GM23338 (cell line): ENCODE results near the gene TEPSIN. TPM values are rescaled to one million over a fixed set of nuclear protein-coding genes. Genes with fewer than 3 reads are reported as not detected.

ENCODE experiments used
- ATAC-seq: fragments of 200-7000 bp; cut with Tn5 transposase; 3 replicates; pipeline ENCODE4 v1.9.1; 2020
- DNase-seq: peaks from one replicate; pipeline ENCODE4 v3.0.0-alpha.2; 2015; ENCODE audit warnings: low spot score
- H2AFZ ChIP-seq: fragments of 200-600 bp; sonication (generic); 2 replicates; pipeline ENCODE4 v1.8.0; 2016; ENCODE audit warnings: antibody characterized with exemption, mild to moderate bottlenecking, moderate library complexity
- H3F3A ChIP-seq: fragments of 200-600 bp; sonication (generic); replicated peaks from 2 replicates; pipeline ENCODE4 v1.8.0; 2017; ENCODE audit warnings: antibody characterized with exemption, mixed run types, low read depth
- H3K27ac ChIP-seq: fragments of 200-600 bp; sonication (generic); 2 replicates; pipeline ENCODE4 v1.6.1; 2016; ENCODE audit warnings: low read depth
- H3K27me3 ChIP-seq: fragments of 200-600 bp; sonication (generic); 2 replicates; pipeline ENCODE4 v1.8.0; 2016; ENCODE audit warnings: mild to moderate bottlenecking, mixed run types, moderate library complexity; ENCODE audit not compliant: insufficient read depth
- H3K36me3 ChIP-seq: fragments of 200-600 bp; sonication (generic); 2 replicates; pipeline ENCODE4 v1.8.0; 2016; ENCODE audit warnings: mild to moderate bottlenecking; ENCODE audit not compliant: insufficient read depth
- H3K4me1 ChIP-seq: fragments of 200-600 bp; sonication (generic); 2 replicates; pipeline ENCODE4 v1.8.0; 2016; ENCODE audit warnings: mild to moderate bottlenecking, moderate library complexity; ENCODE audit not compliant: insufficient read depth
- H3K4me2 ChIP-seq: fragments of 200-600 bp; sonication (generic); 2 replicates; pipeline ENCODE4 v1.7.1; 2017; ENCODE audit warnings: mixed run types
- H3K4me3 ChIP-seq: fragments of 200-600 bp; sonication (generic); 2 replicates; pipeline ENCODE4 v1.6.1; 2016; ENCODE audit warnings: mixed run types
- H3K79me2 ChIP-seq: fragments of 200-600 bp; sonication (generic); replicated peaks from 2 replicates; pipeline ENCODE4 v1.8.0; 2017; ENCODE audit warnings: mild to moderate bottlenecking; ENCODE audit not compliant: insufficient read depth
- H3K9me2 ChIP-seq: fragments of 200-600 bp; sonication (generic); 2 replicates; pipeline ENCODE4 v1.8.0; 2017; ENCODE audit not compliant: insufficient read depth
- H4K20me1 ChIP-seq: fragments of 200-600 bp; sonication (generic); replicated peaks from 2 replicates; pipeline ENCODE4 v1.8.0; 2017; ENCODE audit warnings: mild to moderate bottlenecking; ENCODE audit not compliant: insufficient read depth
- H3K27ac Mint-ChIP-seq: 2 replicates; pipeline ENCODE4 v1.8.0; 2020; ENCODE audit warnings: inconsistent platforms, mild to moderate bottlenecking, moderate library complexity, mixed read lengths
- H3K27me3 Mint-ChIP-seq: 3 replicates; pipeline ENCODE4 v1.8.0; 2022; ENCODE audit warnings: low read depth, mild to moderate bottlenecking, moderate library complexity, mixed read lengths, inconsistent platforms; ENCODE audit not compliant: insufficient read depth, poor library complexity
- H3K36me3 Mint-ChIP-seq: 3 replicates; pipeline ENCODE4 v1.8.0; 2021; ENCODE audit warnings: low read depth, mild to moderate bottlenecking, inconsistent platforms, moderate library complexity, mixed read lengths
- H3K4me1 Mint-ChIP-seq: 3 replicates; pipeline ENCODE4 v1.8.0; 2020; ENCODE audit warnings: mild to moderate bottlenecking, inconsistent platforms, mixed read lengths
- H3K4me3 Mint-ChIP-seq: 3 replicates; pipeline ENCODE4 v1.8.0; 2021; ENCODE audit warnings: moderate library complexity, mild to moderate bottlenecking, inconsistent platforms, mixed read lengths
- H3K9me3 Mint-ChIP-seq: 3 replicates; pipeline ENCODE4 v1.8.0; 2020; ENCODE audit warnings: moderate library complexity, mild to moderate bottlenecking, inconsistent platforms, mixed read lengths
- CREB1 ChIP-seq: fragments of 250-450 bp; sonication (Bioruptor Pico); IDR thresholded peaks from 2 replicates; pipeline ENCODE4 v1.5.0; 2020; ENCODE audit warnings: low read depth, mild to moderate bottlenecking, moderate library complexity
- CTCF ChIP-seq, 2 experiments: fragments of 200-600 bp in 1 of 2; sonication (generic) in 1 of 2; conservative IDR thresholded peaks; 2 replicates each; pipeline versions ENCODE4 v1.5.1 to v1.6.1; 2016 to 2017; ENCODE audit warnings: antibody characterized with exemption in 2 of 2, low read depth in 2 of 2, mild to moderate bottlenecking in 2 of 2, moderate library complexity in 1 of 2
- ETS1 ChIP-seq: IDR thresholded peaks from 2 replicates; pipeline ENCODE4 v1.6.1; 2016; ENCODE audit warnings: antibody characterized with exemption
- EZH2phosphoT487 ChIP-seq: fragments of 200-600 bp; sonication (generic); IDR thresholded peaks from one replicate; pipeline ENCODE4 v1.8.1; 2018; ENCODE audit warnings: antibody characterized with exemption; ENCODE audit not compliant: unreplicated experiment
- JUNB ChIP-seq: IDR thresholded peaks from one replicate; pipeline ENCODE4 v1.6.1; 2016; ENCODE audit warnings: antibody characterized with exemption; ENCODE audit not compliant: unreplicated experiment
- POLR2AphosphoS5 ChIP-seq: IDR thresholded peaks from 2 replicates; pipeline ENCODE4 v1.6.1; 2016; ENCODE audit warnings: antibody characterized with exemption, low read depth
- ZNF114 ChIP-seq: fragments of 250-450 bp; sonication (Bioruptor Pico); IDR thresholded peaks from 2 replicates; pipeline ENCODE4 v1.5.0; 2020; ENCODE audit warnings: mild to moderate bottlenecking, moderate library complexity
- ZNF331 ChIP-seq: fragments of 250-450 bp; sonication (Bioruptor Pico); IDR thresholded peaks from 2 replicates; pipeline ENCODE4 v1.5.0; 2020; ENCODE audit warnings: low read depth, mild to moderate bottlenecking, moderate library complexity
- ZNF462 ChIP-seq: fragments of 250-450 bp; sonication (Bioruptor Pico); IDR thresholded peaks from 2 replicates; pipeline ENCODE4 v1.5.0; 2020; ENCODE audit warnings: mild to moderate bottlenecking, moderate library complexity
- polyA plus RNA-seq: library from polyadenylated mRNA; unstranded; fragments of >200 nt; fragmentation: Nextera tagmentation; extraction: Ambion mirVana; gene quantifications from 2 replicates; pipeline ENCODE4 v1.2.1, GENCODE V29; 2016
- total RNA-seq: library from RNA; depleted of rRNA; stranded (reverse); fragments of >200 nt; shearing (Covaris generic); gene quantifications from 2 replicates; pipeline ENCODE4 v1.2.3, GENCODE V29; 2014

TEPSIN gene
- total and polyA plus RNA-seq, 2 experiments from 2014 or later, result 4.4 to 25.3 TPM

- no peak for TF ChIP-seq CTCF (conservative IDR thresholded peaks at IDR 0.05; ENCODE audit: low read depth in 2 of 2)
Measured at GRCh38 chr17:81191646-81192045, 47.2 kb downstream of the TEPSIN start (continued).

- H3K4me3 ChIP-seq, result no peak overlapping the region
- no peaks in the 10 kb centered on the region for H3K27me3 Mint-ChIP-seq
- H3K4me1 Mint-ChIP-seq, result no peaks in the 10 kb centered on the region
Measured at GRCh38 chr17:81191116-81191515, 47.7 kb downstream of the TEPSIN start.

More at GRCh38 chr17:81191116-81191515, 47.7 kb downstream of the TEPSIN start:
- Histone ChIP-seq H2AFZ (no peak overlapping the region), H3K4me1 (no peaks in the 10 kb centered on the region), H3K4me2 (no peak overlapping the region), H3K27me3 (no peaks in the 10 kb centered on the region), H3K27ac (no peak overlapping the region), H3K79me2 (no peaks in the 10 kb centered on the region), H3K36me3 (no peaks in the 10 kb centered on the region), H3F3A (no peaks in the 10 kb centered on the region), H3K9me2 (no peaks in the 10 kb centered on the region), H4K20me1 (no peaks in the 10 kb centered on the region)
- TF ChIP-seq CREB1 (CRISPR knock-in tag), result no peak
- no peak for TF ChIP-seq ZNF462 (CRISPR knock-in tag)
- no peak for TF ChIP-seq POLR2AphosphoS5
- TF ChIP-seq EZH2phosphoT487, result no peak
- no peak for TF ChIP-seq JUNB
- TF ChIP-seq ETS1, result no peak
- no peak for TF ChIP-seq ZNF114 (CRISPR knock-in tag)
- no peak for TF ChIP-seq CTCF (conservative IDR thresholded peaks at IDR 0.05; ENCODE audit: low read depth in 2 of 2)
- no peak for TF ChIP-seq ZNF331 (CRISPR knock-in tag)
- no peak overlapping the region for H3K27ac Mint-ChIP-seq
- ATAC-seq, result no peak
- no peak for DNase-seq
- no peaks in the 10 kb centered on the region for H3K9me3 Mint-ChIP-seq
- H3K4me3 Mint-ChIP-seq, result no peak overlapping the region
- H3K36me3 Mint-ChIP-seq, result 0 out of 3 replicates have a peak, but pooled peaks cover 9% of the 10 kb centered on the region
